ENCODE results near the gene NEURL1B. TPM values are rescaled to one million over a fixed set of nuclear protein-coding genes. Genes with fewer than 3 reads are reported as not detected.

Gene NEURL1B
- total and polyA plus RNA-seq, 12 donors = 14.4 to 45.8 (median 21.6) TPM

- H3K36me3 ChIP-seq = no peaks in the 10 kb centered on the region
- no peak overlapping the region for H3K4me3 ChIP-seq
- intact Hi-C loops (cut with DNase I) = no loop called here
- peaks cover 4 to 31% (median 17%) of the 10 kb centered on the region in 9 donors for H3K4me1 ChIP-seq
- H3K9me3 ChIP-seq = no peaks in the 10 kb centered on the region
- H3K27ac ChIP-seq = no peak overlapping the region
- 71 to 76% methylated on average over 22 of the region's 22 CpGs for WGBS, 2 donors
- ATAC-seq (no peak), DNase-seq (no peak)
- no peaks in the 10 kb centered on the region for H3K27me3 ChIP-seq
- no peak for TF ChIP-seq CTCF (IDR thresholded peaks at IDR 0.05)
These were observed 83.5 kb downstream of the NEURL1B start for GRCh38 chr5:172724242-172725183.

DNA sequence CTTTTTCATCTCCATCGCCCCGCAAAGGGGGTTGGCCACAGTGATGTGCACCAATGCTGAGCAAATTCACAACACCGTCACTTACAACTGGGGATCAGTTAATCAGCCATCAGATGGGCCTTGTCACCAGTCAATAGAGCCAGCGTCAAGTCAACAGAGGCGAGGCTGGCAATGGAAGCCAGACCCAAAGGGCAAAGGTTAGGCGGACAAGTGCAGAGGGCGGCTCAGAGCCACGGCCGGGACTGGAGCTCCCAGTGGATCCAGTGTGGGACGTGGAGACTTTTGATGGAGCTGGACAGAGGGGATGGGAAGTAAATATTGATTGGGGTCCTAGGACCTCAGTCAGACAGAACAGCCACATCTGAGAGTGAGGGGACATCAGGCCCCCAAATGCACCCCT lies 84.2 kb downstream of the NEURL1B start:
- DNase-seq (no peak), ATAC-seq (no peak)
- no peaks in the 10 kb centered on the region for H3K36me3 ChIP-seq
- H3K27ac ChIP-seq = no peak overlapping the region
- no peaks in the 10 kb centered on the region for H3K27me3 ChIP-seq
- intact Hi-C loops (cut with DNase I) = no loop called here
- TF ChIP-seq CTCF (IDR thresholded peaks at IDR 0.05) = no peak
- no peaks in the 10 kb centered on the region for H3K9me3 ChIP-seq
- 98 to 99% methylated on average over 10 of the region's 10 CpGs for WGBS, 2 donors
- peaks cover 3 to 28% (median 17%) of the 10 kb centered on the region in 9 donors for H3K4me1 ChIP-seq
- H3K4me3 ChIP-seq = no peak overlapping the region

DNA sequence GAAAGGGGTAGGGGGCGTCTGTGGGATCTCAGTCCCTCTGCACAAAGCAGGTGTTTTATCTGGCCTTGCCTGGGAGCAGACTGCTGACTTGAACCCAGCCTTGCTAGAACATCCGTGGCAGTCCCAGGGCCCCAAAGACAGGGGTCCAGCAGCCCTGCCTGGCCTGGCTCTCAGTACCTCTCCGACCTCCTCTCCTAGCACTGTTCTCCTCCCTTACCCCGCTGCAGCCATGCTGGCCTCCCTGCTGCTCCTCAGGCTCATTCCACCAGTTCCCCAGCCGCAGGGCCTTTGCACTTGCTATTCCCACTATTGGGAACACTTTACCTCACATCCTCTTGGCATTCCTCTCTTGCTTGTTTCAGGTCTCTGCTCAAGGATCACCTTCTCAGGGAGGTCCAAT lies 84.7 kb downstream of the NEURL1B start:
- intact Hi-C loops (cut with DNase I) = no loop called here
- Histone ChIP-seq H3K9me3 (no peaks in the 10 kb centered on the region), H3K27ac (no peak overlapping the region), H3K36me3 (no peaks in the 10 kb centered on the region), H3K4me1 (peaks cover 0 to 23% (median 16%) of the 10 kb centered on the region in 9 donors), H3K4me3 (no peak overlapping the region), H3K27me3 (no peaks in the 10 kb centered on the region)
- ATAC-seq = no peak
- 97 to 98% methylated on average over 5 of the region's 5 CpGs for WGBS, 2 donors
- DNase-seq = no peak
- no peak for TF ChIP-seq CTCF (IDR thresholded peaks at IDR 0.05)

DNA sequence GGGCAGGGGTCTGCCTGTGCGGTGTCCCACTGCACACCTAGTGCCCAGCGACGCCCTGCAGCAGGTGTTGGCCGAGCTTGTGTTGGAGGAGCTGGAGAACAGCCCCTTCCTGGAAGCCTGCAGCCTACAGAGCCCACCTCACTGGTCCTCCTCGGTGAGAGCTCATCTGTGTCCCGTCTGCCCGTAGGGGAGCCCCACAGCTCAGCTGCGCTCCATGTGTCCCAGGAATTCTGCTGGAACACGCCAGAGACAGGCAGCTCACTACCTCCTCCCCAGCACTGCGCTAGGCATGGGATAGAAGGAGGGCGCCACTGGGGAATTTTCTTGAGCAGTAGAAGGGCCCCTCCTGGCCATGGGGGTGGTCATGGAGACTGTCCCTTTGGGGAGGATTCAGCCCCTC lies 85.9 kb downstream of the NEURL1B start:
- no peak for ATAC-seq
- DNase-seq = no peak
- Histone ChIP-seq H3K27me3 (no peaks in the 10 kb centered on the region), H3K27ac (no peak overlapping the region), H3K9me3 (no peaks in the 10 kb centered on the region), H3K4me3 (no peak overlapping the region), H3K4me1 (peaks cover 0 to 15% (median 8%) of the 10 kb centered on the region in 9 donors), H3K36me3 (no peaks in the 10 kb centered on the region)
- WGBS, 2 donors = 96% methylated on average over 11 of the region's 11 CpGs
- intact Hi-C loops (cut with DNase I) = no loop called here
- no peak for TF ChIP-seq CTCF (IDR thresholded peaks at IDR 0.05)
